Peyer's patch (tissue), 4 donors: ENCODE results near the gene DMC1. TPM values are rescaled to one million over a fixed set of nuclear protein-coding genes. Genes with fewer than 3 reads are reported as not detected.
A peak's percentile ranks its signal among the peaks of the same experiment; 100 is the strongest.

ENCODE experiments used
- DNase-seq, 3 donors: peaks; one replicate each; pipeline ENCODE4 v3.0.0-alpha.2; 2017 to 2019
- H3K27ac ChIP-seq, 4 donors: fragments of 200-600 bp; sonication (generic); one replicate each; pipeline ENCODE4 v1.5.1; 2016 to 2019
- H3K27me3 ChIP-seq, 2 donors: fragments of 200-600 bp; sonication (generic); one replicate each; pipeline ENCODE4 v1.5.1; 2019
- H3K36me3 ChIP-seq, 3 donors: fragments of 200-600 bp; sonication (generic); one replicate each; pipeline ENCODE4 v1.5.1; 2016 to 2019
- H3K4me1 ChIP-seq, 4 donors: fragments of 200-600 bp; sonication (generic); one replicate each; pipeline ENCODE4 v1.5.1; 2016 to 2019
- H3K4me3 ChIP-seq, 4 donors: fragments of 200-600 bp; sonication (generic); 1 replicate in 3 of 4; 2 replicates in 1 of 4; pipeline ENCODE4 v1.5.1; 2016 to 2019; ENCODE audit warnings: mild to moderate bottlenecking in 1 of 4
- H3K9me3 ChIP-seq, 4 donors: fragments of 200-600 bp; sonication (generic); one replicate each; pipeline ENCODE4 v1.5.1; 2016 to 2019; ENCODE audit warnings: mild to moderate bottlenecking in 1 of 4
- CTCF ChIP-seq, 6 experiments: fragments of 450-650 bp in 4 of 6; fragments of 200-600 bp in 2 of 6; sonication (generic) in 1 of 6; IDR thresholded peaks; one replicate each; pipeline ENCODE4 v1.5.1; 2017 to 2019; ENCODE audit warnings: antibody characterized with exemption in 6 of 6, mild to moderate bottlenecking in 3 of 6, moderate library complexity in 1 of 6
- POLR2A ChIP-seq, 2 donors: fragments of 450-650 bp; IDR thresholded peaks; one replicate each; pipeline ENCODE4 v1.5.1; 2017; ENCODE audit warnings: antibody characterized with exemption in 2 of 2, mild to moderate bottlenecking in 2 of 2, moderate library complexity in 2 of 2
- total RNA-seq, 4 donors: library from RNA; depleted of rRNA; stranded (reverse); fragments of >200 nt; gene quantifications; one replicate each; pipeline ENCODE4 v1.1.0, GENCODE V29; 2016

Gene DMC1
- total RNA-seq, 4 donors from 2014 or later, result 4.2 TPM; not detected in 3

GRCh38 chr22:38518620-38519019 is 51.4 kb downstream of the DMC1 start:
- no peaks in the 10 kb centered on the region for H3K9me3 ChIP-seq
- no peak for DNase-seq
- H3K27me3 ChIP-seq, result no peaks in the 10 kb centered on the region
- H3K36me3 ChIP-seq, result no peaks in the 10 kb centered on the region
- no peak overlapping the region for H3K4me3 ChIP-seq
- H3K4me1 ChIP-seq, result no peaks in the 10 kb centered on the region
- no peak overlapping the region for H3K27ac ChIP-seq
- TF ChIP-seq CTCF (IDR thresholded peaks at IDR 0.05) (no peak), POLR2A (IDR thresholded peaks at IDR 0.05) (no peak)

GRCh38 chr22:38513063-38513462 is 56.9 kb downstream of the DMC1 start:
- Histone ChIP-seq H3K27ac (no peak overlapping the region), H3K4me3 (no peak overlapping the region), H3K27me3 (no peaks in the 10 kb centered on the region), H3K9me3 (no peaks in the 10 kb centered on the region), H3K36me3 (no peaks in the 10 kb centered on the region), H3K4me1 (no peaks in the 10 kb centered on the region)
- TF ChIP-seq CTCF (IDR thresholded peaks at IDR 0.05) (peak in 4 of 6 experiments; percentile 10 to 40 (median 18)), POLR2A (IDR thresholded peaks at IDR 0.05) (no peak)
- DNase-seq, result peak in 1 of 3 donors; percentile 60

GRCh38 chr22:38510416-38510970 is 59.5 kb downstream of the DMC1 start:
- no peaks in the 10 kb centered on the region for H3K27me3 ChIP-seq
- no peak overlapping the region for H3K4me3 ChIP-seq
- TF ChIP-seq CTCF (IDR thresholded peaks at IDR 0.05) (no peak), POLR2A (IDR thresholded peaks at IDR 0.05) (no peak)
- no peaks in the 10 kb centered on the region for H3K36me3 ChIP-seq
- no peak for DNase-seq
- peaks cover 0 to 6% (median 2%) of the 10 kb centered on the region in 4 donors for H3K4me1 ChIP-seq
- H3K9me3 ChIP-seq, result no peaks in the 10 kb centered on the region
- no peak overlapping the region for H3K27ac ChIP-seq

GRCh38 chr22:38506118-38506962 is 63.6 kb downstream of the DMC1 start, which contains the start of gene DDX17:
Gene DDX17, minus strand, starts transcription at chr22:38506311.
- Histone ChIP-seq H3K27me3 (no peaks in the 10 kb centered on the region), H3K4me3 (peak within 1 kb of the TSS; percentile 72 to 91 (median 84)), H3K27ac (peak within 1 kb of the TSS; percentile 97 to 99 (median 98)), H3K36me3 (peaks cover 0 to 8% (median 0%) of the 10 kb centered on the region in 3 donors), H3K9me3 (no peaks in the 10 kb centered on the region), H3K4me1 (peaks cover 0 to 38% (median 13%) of the 10 kb centered on the region in 4 donors)
- TF ChIP-seq POLR2A (IDR thresholded peaks at IDR 0.05) (peak; percentile 45 to 66), CTCF (IDR thresholded peaks at IDR 0.05) (peak in 2 of 6 experiments; percentile 21 to 37)
- DNase-seq, result peak; percentile 93 to 97 (median 95)

GRCh38 chr22:38505541-38506117 is 64.4 kb downstream of the DMC1 start:
- DNase-seq, result peak; percentile 59 to 89 (median 83)
- Histone ChIP-seq H3K36me3 (peaks cover 0 to 15% (median 0%) of the 10 kb centered on the region in 3 donors), H3K4me1 (peaks cover 0 to 42% (median 13%) of the 10 kb centered on the region in 4 donors), H3K4me3 (peak overlapping the region; percentile 72 to 91 (median 84)), H3K9me3 (no peaks in the 10 kb centered on the region), H3K27me3 (no peaks in the 10 kb centered on the region), H3K27ac (peak overlapping the region; percentile 97 to 99 (median 98))
- peak; percentile 31 to 35 for TF ChIP-seq POLR2A (IDR thresholded peaks at IDR 0.05)
- TF ChIP-seq CTCF (IDR thresholded peaks at IDR 0.05), result no peak
